ENCODE results near the gene PANK4.

Gene PANK4

GRCh38 chr1:2497891-2498290, 28.5 kb downstream of the PANK4 start:
- no peak for DNase-seq (ENCODE audit: low read depth in 2 of 2)

DNA sequence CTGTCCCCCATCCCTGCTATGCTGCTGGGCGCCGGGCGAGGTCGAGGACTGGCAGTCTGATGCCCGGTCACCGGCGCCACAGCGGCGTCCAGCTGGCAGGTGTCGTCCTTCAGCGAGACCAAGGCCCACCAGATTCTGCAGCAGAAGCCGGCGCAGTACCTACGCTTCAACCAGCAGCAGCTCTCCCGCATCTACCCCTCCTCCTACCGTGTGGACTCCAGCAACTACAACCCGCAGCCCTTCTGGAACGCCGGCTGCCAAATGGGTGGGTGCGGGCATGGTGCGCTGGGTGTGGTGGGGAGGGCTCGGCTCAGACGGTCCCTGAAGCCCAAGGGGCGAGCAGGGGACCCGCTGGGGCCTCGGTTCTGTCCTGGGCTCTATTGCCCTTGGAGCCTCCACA, 29.6 kb downstream of the PANK4 start:
- no peak for DNase-seq (ENCODE audit: low read depth in 2 of 2)

DNA sequence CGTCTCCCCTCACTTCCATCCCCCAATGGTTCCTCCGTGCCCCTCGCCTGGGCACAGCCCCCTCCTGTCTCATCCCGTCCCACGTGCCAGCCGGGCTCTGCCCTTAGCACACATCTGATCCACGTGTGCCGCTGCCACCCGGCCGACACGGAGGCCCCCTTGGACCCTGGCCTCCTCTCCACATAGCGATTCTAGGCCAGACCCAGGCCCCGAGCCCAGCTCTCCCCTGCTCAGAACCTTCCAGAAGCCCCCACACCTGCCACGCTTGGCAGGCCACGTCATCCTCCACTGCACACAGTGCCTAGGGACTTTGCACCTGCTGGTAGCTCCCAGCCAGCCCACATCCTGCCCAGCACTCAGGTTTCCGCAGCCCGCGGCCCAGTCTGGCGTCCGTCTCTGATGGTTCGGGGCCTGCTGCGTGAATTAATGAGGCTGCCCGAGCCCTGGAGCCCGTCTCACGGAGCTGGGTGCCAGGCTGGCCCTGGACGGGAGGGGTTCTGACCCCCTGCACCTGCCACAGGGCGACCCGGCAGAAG, 30.2 kb downstream of the PANK4 start:
- no peak for DNase-seq (ENCODE audit: low read depth in 2 of 2)

DNA sequence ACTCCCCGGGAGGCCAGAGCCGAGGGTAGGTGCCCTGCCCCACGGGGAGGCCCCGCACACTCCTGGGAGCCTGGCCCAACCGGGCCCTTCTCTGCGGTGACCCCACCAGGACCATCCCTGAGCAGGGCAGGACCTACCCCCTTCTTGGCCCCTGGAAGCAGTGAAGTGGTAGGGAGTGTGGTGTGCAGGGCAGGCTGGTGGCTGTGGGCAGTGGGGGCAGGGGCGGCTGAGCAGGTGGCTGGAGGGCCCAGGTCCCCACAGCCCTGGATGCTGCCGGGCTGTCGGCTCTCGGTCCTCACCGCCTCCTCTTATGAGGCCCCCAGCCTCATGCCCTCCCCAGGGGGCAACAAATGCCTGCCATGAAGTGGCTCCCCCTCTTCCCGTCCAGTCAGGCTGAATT, 30.9 kb downstream of the PANK4 start:
- DNase-seq (ENCODE audit: low read depth in 2 of 2) = no peak

DNA sequence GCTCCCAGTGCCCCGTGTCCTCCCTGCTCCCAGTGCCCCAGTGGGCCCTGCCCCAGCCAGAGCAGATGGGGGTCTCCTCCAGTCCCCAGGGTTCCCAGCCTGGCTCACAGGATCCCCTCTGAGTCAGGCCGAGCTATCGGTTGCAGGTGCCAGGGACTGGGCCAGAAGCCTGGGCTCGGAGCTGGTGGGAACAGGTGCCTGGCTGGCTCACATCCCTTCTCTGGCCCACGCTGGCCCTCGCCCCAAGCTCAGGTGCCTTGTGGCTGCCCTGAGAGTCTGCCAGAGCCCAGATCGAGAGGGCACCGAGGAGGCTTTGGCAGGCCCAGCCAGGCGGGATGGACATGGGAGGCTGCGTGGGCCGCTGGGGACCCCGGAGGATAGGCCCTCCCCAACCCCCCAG, 31.4 kb downstream of the PANK4 start:
- no peak for DNase-seq (ENCODE audit: low read depth in 2 of 2)

- no peak for DNase-seq (ENCODE audit: low read depth in 2 of 2)
Observed at GRCh38 chr1:2494323-2494693, 32.1 kb downstream of the PANK4 start.

- DNase-seq (ENCODE audit: low read depth in 2 of 2) = no peak
Observed at GRCh38 chr1:2493691-2494322, 32.6 kb downstream of the PANK4 start.

GRCh38 chr1:2493218-2493617, 33.2 kb downstream of the PANK4 start:
- no peak for DNase-seq (ENCODE audit: low read depth in 2 of 2)

DNA sequence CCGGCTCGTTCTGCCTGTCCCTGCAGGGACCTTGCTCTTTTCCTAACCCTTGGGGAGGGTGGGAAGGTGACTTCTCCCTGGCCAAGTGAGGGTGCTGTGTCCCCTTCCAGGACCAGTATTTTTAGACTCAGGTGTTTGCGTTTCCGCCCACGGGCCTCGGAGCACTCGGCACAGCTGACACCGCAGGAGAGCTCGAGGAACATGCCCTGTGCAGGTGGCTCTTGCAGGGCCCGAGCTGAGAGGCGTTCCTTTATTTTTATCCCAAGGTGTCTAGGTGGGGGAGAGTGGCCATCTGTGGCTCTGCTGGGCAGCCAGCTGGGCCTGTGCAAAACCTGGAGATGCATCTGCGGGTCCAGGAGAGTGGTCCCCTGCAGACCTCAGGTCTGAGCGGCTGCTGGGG, 34.3 kb downstream of the PANK4 start:
- no peak for DNase-seq (ENCODE audit: low read depth in 2 of 2)

- no peak for DNase-seq (ENCODE audit: low read depth in 2 of 2)
Observed at GRCh38 chr1:2489615-2490014, 36.8 kb downstream of the PANK4 start.

- no peak for DNase-seq (ENCODE audit: low read depth in 2 of 2)
Observed at GRCh38 chr1:2488688-2489087, 37.7 kb downstream of the PANK4 start.

DNA sequence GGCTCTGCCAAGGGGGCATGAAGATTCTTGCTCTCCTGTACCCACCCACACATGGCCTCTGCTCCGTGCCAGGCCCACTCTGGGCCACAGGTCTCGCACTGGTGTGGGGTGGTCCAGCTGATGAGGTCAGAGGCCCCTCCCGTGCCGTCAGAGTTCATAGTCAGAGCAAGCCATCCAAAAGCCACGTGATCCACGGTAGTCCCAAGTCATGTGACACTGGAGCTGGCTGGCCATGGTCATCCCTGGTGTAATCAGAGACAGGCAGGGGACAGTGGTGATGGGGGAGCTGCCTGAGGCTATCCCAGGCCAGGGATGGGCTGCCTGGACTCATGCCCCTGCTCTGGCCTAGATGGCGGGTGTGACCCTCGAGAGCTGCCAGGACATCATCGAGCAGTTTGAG, 39.8 kb downstream of the PANK4 start:
- DNase-seq (ENCODE audit: low read depth in 2 of 2) = no peak

GRCh38 chr1:2486041-2486440, 40.4 kb downstream of the PANK4 start:
- DNase-seq (ENCODE audit: low read depth in 2 of 2) = no peak

DNA sequence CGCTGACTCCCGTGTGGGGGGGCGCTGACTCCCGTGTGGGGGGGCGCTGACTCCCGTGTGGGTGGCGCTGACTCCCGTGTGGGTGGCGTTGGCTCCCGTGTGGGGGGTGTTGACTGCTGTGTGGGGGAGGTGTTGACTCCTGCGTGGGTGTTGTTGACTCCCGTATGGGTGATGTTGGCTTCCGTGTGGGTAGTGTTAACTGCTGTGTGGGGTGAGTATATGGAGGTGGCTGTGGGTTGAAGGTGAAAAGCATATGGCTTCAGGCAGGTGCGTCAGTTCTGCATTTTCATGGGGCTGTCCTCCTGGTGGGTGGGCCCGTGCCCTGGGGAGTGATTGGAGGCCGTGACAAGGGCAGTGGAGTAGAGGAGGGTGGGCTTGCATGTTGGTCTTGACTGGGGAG, 42.4 kb downstream of the PANK4 start:
- no peak for DNase-seq (ENCODE audit: low read depth in 2 of 2)

DNA sequence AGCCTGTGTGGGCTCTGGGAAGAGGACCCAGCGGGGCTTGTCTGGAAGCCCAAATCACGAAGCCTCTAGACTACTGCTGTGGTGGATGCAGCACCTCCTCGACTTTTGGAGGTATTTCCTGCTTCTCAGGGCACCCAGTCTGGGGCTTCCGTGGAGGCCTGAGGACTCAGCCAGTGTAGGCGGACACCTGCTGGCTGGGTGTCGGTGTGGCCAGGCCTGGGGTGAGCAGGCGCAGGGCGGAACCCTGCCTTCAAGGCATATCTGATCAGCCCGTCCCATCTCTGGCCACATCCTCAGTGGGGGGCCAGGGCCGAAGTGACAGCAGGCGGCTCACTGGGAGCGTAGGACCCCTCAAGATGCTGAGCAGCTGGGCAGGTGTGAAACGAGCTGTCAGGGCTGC, 43.4 kb downstream of the PANK4 start:
- no peak for DNase-seq (ENCODE audit: low read depth in 2 of 2)

- DNase-seq (ENCODE audit: low read depth in 2 of 2) = no peak
Observed at GRCh38 chr1:2482588-2482987, 43.8 kb downstream of the PANK4 start.

- no peak for DNase-seq (ENCODE audit: low read depth in 2 of 2)
Observed at GRCh38 chr1:2481885-2482284, 44.5 kb downstream of the PANK4 start.

DNA sequence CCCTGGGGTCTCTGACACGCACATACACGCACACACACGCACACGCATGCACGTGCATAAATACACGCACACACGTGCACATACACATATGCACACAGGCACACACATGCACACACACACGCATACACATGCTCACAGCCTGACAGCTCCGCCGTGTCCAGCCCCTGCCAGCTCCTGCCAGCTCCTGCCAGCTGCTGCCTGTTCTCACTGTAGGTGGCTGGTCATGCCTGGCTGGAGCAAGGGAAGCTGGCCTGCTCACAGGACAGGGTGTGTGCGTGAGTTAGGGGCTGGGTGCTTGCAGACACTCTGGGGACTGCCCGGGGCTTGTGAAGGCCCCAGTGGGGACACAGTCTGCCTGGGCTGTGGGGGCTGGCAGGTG, 45.4 kb downstream of the PANK4 start:
- DNase-seq (ENCODE audit: low read depth in 2 of 2) = no peak

- DNase-seq (ENCODE audit: low read depth in 2 of 2) = no peak
Observed at GRCh38 chr1:2480236-2480985, 46.0 kb downstream of the PANK4 start.

- no peak for DNase-seq (ENCODE audit: low read depth in 2 of 2)
Observed at GRCh38 chr1:2479618-2480017, 46.8 kb downstream of the PANK4 start.

- no peak for DNase-seq (ENCODE audit: low read depth in 2 of 2)
Observed at GRCh38 chr1:2479186-2479585, 47.2 kb downstream of the PANK4 start.

- DNase-seq (ENCODE audit: low read depth in 2 of 2) = no peak
Observed at GRCh38 chr1:2477791-2478499, 48.5 kb downstream of the PANK4 start.

GRCh38 chr1:2477309-2477708, 49.1 kb downstream of the PANK4 start:
- no peak for DNase-seq (ENCODE audit: low read depth in 2 of 2)

All from stimulated activated CD8-positive, alpha-beta memory T cell treated with anti-CD3 and anti-CD28 coated beads, Interleukin-15, amount 100 ng/mL, for 4 hours (primary cell).